Stimulated activated CD4-positive, alpha-beta T cell treated with anti-CD3 and anti-CD28 coated beads, TNF-alpha, amount 100 ng/mL, for 24 hours (primary cell): ENCODE results near the gene HLA-DMA.
A peak's percentile ranks its signal among the peaks of the same experiment; 100 is the strongest.

Source experiments
- DNase-seq, 3 experiments: peaks; one replicate each; pipeline ENCODE4 v3.0.0-alpha.2; 2020; ENCODE audit warnings: low read depth in 3 of 3

Gene HLA-DMA

DNA sequence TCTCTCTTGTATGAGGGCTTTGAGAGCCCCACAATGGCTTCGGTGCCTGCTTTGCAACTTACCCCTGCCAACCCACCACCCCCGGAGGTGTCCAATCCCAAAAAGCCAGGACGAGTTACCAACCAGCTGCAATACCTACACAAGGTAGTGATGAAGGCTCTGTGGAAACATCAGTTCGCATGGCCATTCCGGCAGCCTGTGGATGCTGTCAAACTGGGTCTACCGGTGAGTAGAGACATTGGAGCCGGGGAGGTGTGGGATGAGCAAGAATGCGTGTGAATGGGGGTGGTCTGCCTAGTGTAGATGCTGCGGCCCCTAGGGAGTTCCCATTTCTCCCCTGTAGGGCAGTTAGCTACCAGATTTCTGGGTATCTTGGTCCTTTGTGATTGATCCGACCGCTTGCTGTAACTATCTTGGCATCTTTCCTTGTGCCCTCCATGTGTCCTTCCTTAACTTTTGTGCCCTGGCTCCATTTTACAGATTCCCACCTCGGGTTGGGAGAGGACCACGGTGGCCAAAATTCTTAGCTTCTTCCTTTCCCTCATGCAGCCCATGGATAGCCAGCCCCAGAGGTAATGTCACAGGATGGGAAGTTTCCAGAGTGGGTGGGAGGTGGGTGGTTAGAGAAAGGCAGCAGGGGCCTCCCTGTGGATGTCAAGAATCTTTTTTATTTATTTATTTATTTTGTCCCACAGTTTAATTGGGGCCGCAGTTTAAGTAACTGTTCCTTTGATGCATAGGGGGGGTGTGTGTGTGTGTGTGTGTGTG, 21.8 kb upstream of the HLA-DMA start:
- no peak for DNase-seq

- DNase-seq = no peak
Observed at GRCh38 chr6:32974016-32974333, 21.1 kb upstream of the HLA-DMA start.

GRCh38 chr6:32973144-32974015, 20.5 kb upstream of the HLA-DMA start:
- peak in 1 of 3 experiments; percentile 49 for DNase-seq

DNA sequence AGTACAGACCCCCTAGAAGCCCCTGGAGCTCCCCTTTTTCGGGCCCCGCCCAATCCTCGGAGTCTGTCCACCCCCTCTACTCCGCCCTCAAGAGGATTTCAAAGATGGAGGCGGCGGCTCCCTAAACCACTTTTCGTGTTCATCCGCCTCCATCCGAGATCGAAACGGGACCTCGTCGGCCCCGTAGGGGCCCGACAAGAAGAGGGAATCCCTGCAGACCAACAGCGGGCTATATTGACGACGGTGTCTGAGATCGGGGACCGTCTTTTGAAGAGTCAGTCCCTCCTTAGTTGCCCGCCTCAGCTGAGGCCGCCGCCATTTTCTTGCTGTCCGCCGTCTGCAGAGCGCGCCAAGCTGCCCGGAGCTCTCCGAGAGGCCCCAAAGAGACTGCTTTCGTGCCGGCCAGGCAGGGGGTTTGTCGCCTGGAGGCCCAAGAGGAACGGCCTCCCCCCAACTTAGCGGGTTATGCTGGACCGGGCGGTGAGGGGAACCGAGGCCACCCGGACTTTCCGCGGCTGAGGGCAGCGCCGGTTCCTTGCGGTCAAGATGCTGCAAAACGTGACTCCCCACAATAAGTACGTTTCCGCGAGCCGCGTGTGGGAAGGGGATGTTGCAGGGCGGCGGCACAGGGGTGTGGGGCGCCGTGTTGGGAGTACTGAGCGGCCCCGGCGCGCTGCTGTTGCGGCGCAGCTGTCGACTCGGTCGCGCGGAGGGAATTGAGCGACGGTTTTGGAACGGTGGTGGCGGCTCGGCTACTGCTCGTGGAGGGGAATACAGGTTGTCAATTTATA, 19.7 kb upstream of the HLA-DMA start:
- DNase-seq = peak in 1 of 3 experiments; percentile 48

DNA sequence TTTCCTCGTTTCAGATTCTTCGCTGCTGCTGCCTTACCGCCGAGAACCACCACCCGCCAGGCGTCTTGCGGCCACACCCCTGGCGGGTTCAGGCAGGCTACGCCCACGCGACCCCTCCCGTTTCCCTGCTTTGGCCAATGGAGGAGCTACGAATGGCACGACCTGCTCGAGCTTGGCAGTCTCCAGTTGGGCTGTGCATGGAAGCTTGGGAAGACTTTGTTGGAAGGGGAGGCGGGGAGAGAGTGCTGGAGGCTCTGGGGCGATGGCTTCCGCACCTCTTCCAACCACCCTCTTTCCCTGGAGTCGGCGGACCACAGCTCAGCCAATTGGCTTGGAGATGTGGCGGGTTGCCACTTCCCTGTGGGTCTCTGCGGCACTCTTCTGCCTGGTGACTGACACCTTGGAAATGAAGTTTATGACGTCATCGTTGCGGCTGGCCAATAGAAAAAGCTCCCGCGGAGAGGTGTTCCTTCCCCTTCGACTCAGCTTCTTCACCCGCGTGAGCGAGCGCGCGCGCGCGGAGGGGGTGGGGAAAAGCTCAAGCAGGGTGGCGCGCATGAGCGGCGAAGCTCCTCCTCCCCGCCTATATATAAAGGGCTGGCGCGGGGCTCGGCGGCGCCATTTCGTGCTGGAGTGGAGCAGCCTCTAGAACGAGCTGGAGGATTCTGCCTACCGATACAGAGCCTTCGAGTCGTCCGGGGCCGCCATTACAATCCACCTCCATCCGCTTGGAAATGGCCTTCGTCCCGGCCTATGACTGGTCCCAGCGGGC, 18.9 kb upstream of the HLA-DMA start:
- peak; percentile 98 to 99 (median 99) for DNase-seq

DNA sequence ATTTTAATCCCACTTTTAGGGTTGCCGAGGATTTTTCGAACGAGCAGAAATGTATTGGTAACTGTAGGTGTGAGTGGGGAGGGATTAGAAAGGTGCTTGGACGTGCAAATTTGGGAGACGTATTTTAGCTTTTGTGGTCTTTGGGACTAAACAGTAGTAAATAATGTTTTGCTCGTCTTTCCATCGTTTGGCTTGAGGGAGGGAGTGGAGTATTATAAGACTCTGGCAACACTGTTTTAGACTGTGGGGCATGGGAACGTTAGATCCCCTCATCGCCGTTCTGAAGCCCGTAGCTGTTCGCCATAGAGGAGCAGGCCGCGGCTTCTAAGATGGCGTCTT, 18.3 kb upstream of the HLA-DMA start:
- no peak for DNase-seq

DNA sequence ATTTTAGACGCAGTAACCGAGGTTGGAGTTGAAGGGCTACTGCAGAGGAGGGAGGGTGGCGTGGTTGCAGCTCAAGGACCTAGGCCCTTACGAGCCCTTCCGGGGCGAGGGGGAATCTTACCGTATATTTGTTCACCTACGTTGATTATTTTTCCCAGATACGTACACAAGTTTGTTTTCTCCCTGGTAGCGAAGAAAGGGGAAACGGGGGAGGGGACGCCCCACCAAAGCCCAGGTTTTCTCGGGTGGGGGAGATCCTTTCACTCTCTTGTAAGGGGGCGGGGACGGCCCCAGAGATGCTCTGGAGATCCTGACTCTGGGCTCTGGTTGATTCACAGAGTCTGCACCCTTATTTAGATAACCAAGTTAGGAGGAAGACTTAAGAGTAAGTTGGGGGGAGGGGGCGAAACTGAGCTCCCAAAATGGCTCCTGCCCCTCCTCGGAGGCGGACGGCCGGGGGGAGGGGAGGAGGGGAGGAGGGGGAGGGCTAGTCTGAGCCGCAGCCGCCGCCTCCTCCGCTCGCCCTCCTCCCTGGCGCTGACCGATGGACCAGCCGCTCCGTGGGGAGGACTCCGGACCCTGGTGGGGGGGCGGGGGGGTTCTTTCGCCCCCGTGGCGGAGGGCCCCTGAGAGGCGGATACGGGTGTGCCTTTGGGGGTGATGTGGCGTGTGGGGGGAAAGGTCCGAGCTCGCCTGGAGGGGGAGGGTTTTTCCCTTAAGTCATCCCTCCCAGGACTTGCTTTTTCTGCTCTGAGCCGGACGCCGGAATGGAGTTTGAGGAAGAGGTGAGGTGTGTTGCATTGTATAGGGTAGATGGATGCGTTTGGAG, 17.7 kb upstream of the HLA-DMA start:
- peak; percentile 71 to 84 (median 84) for DNase-seq

- DNase-seq = peak; percentile 62 to 74 (median 65)
Observed at GRCh38 chr6:32969685-32970412, 17.0 kb upstream of the HLA-DMA start.

DNA sequence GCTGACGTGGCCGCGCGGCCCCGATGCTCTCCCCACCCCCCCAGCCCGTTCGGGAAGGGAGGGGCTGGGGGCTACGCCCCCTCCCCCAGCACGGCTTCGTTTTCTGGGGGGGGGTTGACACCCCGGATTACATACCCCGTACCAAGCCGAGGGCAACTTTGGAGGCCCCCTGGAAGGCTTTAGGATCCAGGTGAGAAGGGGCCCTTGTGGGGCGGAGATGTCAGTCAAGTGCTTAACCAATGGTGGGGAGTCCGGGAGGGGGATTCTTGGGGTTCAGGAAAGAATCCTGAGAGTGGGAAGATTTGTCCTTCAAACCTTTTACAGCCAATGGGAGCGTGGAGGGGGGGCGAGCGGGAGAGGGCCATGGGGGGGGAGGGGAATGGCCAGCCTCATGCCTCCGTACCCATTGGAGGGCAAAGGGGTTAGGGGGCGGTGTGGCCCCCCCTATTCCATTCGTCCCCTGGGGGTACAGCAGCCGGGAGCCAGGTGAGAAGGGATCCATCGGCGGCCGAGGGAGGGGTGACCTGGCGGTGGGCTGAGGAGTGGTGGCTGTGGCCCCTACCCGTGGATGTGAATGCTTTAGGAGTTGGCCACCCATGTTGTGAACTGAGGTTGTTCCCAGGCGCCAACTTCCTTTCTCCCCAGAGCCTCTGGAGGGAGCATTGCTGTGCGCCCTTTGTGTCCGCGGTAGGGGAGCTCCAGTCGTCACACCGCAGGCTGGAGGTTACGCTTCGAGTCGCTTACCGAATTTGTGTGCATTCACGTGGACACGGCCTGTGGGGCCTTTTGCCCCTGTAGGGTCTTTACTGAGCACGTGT, 16.2 kb upstream of the HLA-DMA start:
- DNase-seq = peak in 2 of 3 experiments; percentile 66 to 70

- peak; percentile 93 to 95 (median 94) for DNase-seq
Observed at GRCh38 chr6:32968093-32968866, 15.4 kb upstream of the HLA-DMA start, which contains the start of gene BRD2. TSS of gene BRD2 (plus strand) at chr6:32968594. CDS start at chr6:32972899, 4,305 bp downstream.

- no peak for DNase-seq
Observed at GRCh38 chr6:32967151-32968091, 14.5 kb upstream of the HLA-DMA start.

GRCh38 chr6:32964776-32965175, 11.9 kb upstream of the HLA-DMA start:
- no peak for DNase-seq

GRCh38 chr6:32963866-32964265, 11.0 kb upstream of the HLA-DMA start:
- no peak for DNase-seq

- DNase-seq = no peak
Observed at GRCh38 chr6:32962213-32962826, 9.4 kb upstream of the HLA-DMA start.

- no peak for DNase-seq
Observed at GRCh38 chr6:32960563-32960962, 7.7 kb upstream of the HLA-DMA start.

DNA sequence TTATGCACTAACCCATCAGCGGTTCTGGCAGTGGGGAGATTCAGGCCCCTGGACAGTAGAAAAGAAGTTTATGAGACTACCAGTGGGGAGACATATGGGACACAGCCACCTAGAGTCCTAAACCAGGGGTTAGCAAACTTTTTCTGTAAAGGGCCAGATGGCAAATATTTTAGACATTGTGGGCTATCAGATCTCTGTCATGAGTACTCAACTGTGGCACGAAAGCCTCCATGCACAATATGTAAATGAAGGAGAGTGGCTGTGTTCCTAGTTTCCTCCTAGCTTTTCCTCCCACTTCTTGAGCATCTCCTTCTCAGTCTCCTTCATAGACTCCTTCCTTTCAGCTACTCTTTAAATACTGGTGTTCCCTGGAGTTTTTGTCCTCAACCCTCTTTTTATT, 3.3 kb upstream of the HLA-DMA start:
- DNase-seq = no peak
